ENCODE results near the gene SLC7A6OS. TPM values are rescaled to one million over a fixed set of nuclear protein-coding genes. Genes with fewer than 3 reads are reported as not detected.
A peak's percentile ranks its signal among the peaks of the same experiment; 100 is the strongest.

The SLC7A6OS gene
- polyA plus RNA-seq, 12 donors = 12.2 to 20.1 (median 15.1) TPM; not detected in 1

DNA sequence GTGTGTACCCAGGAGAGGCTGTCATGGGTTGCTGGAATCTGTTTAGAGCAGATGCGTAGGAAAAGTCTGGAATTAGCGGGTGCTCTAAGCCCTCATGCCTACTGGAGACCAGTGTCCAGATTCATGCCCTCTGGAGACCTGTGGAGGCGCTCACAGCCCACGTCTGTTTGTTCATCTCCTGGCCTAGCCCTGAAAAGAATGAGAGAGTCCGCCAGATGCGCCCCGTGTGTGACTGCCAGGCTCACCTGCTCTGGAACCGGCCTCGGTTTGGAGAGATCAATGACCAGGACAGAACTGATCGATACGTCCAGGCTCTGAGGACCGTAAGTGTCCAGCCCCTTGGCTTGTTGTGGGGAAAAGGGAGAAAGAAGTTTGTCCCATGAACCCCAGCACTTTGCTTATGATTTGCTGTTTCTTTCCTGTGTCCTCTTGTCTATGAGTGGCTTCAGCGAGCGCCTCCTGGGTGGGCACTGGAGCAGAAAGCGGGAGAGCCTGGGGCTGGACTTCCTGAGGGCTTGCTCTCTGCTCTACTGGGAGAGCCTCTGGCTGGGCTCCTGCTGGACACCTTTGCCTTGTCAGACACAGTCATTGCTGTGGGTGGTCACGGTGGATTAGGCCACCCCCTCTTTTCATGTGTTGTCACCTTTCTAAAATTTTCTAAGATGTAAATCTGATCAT lies 35.4 kb upstream of the SLC7A6OS start:
- no peak for DNase-seq

DNA sequence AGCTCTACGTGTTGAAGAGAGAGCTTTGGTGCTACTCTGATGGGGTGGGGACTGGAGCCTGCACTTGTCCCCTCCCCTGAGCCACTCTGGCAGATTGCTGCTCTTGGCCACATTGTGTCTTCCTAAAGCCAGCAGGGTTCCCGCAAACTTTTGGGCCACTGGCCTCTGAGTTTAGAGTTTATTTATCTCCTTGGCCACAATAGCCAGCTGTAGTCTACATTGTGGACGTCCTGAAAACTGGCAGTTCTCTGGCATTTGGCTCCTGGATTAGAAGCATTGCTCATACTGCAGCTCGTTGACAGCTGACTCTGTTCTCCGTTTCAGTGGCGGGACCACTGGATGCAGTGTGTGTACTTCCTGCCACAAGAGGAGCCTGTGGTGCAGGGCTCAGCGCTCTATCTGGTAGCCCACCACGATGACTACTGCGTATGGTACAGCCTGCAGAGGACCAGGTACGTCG lies 34.6 kb upstream of the SLC7A6OS start:
- DNase-seq = no peak

DNA sequence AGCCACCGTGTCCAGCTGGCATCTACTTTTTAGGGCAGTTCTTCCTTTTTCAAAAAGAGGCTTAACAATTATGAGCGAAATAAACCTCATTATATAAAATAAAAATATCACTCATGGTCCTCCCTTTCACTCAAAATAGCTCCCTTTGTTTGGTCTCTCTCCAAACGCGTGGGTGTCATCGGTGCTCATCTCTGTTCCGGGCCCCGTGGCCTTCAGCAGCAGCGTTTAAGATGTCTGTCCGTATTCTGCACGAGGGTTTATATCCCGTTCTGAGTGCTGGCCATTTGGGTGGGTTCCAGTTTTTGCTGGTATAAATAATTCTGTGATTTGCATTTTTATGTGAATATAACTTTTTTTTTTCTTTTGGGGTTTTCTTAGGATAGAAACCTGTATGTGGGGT lies 33.5 kb upstream of the SLC7A6OS start:
- DNase-seq = no peak

DNA sequence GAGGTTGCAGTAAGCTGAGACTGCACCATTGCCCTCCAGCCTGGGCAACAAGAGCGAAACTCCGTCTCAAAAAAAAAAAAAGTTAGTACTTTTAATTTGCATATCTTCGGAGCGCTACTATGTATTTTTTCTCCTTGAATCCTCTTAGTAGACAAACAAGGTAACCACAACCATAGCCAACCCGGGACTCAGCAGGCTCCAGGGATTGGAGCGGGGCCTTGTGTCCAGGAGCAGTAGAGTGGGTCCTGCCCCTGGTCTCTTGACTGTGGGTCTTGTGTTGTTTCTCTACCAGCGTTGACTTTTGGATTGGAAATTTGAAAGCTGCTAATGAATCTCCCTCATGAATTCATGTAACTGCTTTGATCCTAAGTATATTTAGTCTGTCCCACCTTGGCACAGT lies 32.4 kb upstream of the SLC7A6OS start:
- DNase-seq = no peak

DNA sequence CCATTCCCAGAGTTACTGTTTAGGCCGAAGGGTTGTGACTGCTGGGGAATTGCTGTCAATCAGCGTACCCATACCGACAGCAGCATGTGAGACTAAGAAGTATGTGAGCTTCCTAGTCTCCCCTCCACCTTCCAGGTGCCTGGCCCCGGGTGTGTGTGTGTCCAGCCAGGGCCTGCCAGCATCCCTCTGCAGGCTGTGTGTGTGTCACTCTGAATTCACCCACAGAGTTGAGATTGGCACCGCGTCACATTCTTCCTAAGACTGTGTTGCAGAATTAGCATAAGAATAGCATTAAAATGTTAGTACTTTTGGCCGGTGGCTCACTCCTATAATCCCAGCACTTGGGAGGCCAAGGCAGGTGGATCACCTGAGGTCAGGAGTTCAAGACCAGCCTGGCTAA lies 31.9 kb upstream of the SLC7A6OS start:
- no peak for DNase-seq

DNA sequence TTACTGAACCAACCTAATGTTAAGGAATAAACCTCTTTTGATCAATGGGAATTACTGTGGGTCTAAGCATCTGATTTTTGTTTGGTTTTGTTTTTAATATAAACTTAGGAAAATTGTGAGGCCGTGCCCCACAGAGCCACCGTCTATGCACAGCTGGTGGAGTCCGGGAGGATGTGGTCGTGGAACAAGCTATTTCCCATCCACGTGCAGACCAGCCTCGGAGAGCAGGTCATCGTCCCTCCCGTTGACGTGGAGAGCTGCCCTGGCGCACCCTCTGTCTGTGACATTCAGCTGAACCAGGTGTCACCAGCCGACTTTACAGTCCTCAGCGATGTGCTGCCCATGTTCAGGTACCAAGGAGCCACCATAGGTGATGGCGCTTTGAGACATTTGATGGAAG lies 28.5 kb upstream of the SLC7A6OS start:
- DNase-seq = no peak

DNA sequence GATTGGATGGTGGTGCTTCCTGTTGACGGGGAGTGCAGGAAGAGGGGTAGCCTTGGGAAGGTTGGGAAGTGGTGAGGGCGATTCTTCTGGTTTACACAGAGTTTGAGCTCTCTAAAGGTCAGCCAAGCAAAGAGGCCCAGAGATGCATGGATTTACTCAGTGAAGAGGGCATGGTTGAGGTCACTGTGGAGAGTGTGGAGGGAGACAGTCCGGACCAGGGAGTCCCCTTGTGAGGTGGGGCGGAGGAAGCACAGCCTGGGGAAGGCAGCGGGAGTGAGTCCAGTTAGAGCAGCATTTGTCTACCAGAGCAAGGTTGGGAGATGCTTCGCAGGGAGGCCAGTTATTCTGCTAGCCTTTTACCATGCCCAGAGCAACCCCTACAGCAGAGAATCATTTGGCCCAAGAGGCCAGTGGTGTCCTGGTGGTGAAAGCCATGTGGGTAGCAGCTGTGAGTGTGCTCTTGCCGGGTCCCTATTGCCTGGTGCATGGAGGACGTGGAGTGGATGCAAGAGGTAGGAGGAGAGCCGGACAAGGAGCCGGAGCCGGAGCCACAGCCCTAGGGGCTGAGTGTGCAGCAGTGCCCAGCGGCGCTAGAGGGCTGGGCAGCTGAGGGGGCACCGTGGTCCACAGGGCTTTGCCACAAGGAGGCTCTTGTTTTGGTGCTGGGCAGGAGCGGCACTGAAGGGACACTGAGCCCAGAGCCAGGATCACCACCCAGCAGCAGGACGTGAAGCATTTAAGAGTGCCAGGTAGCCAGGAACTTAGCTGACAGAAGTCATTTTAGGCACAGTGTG lies 27.8 kb upstream of the SLC7A6OS start:
- DNase-seq = no peak

DNA sequence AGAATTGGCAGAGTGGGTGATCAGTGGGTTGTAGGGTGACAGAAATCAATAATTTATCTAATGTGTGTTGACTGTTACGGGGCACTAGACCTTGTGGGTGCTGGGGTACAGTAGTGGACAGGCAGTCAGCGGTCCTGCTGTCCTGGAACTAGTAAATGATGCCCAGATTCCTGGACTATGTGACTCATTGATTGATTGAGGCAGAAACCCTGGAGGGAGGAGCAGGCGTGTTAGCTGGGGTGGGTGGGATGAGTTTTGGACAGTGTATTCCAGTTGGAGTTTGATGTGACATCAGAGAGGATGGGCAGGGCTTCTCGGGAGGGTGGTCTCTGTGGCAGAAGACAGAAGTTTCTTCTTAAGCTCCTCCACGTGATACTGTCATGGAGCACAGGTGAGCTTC lies 24.4 kb upstream of the SLC7A6OS start:
- no peak for DNase-seq

DNA sequence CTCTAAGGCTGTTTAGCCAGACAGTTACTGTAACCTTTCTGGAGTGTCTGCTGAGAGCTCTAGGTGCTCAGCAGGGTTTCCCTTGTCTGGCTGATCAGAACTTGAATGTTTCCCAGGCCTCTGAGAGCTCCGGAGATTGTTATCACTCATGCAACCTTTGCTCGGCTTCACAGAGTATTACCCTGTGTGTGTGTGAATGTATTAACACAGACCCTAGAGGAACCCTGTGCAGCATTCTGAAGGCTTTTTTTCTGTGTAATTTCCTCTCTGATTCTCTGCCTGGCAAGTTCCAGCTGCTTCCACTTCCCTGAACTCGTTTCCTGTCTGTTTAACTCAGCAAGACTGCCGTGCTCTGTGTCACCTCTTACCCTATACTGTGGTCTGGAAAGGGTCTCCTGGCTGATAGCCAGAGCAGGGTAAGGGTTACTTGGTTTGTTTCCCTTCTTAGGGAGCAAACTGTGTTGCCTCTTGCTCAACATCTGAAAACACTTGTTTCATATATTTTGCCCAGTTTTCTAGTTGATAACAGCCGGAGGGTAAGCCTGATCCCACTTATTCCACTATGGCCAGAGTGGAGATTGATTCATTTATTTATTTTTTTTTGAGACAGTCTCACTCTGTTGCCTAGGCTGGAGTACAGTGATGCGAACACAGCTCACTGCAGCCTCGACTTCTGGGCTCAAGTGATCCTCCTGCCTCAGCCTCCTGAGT lies 21.8 kb upstream of the SLC7A6OS start:
- peak; percentile 54 for DNase-seq

DNA sequence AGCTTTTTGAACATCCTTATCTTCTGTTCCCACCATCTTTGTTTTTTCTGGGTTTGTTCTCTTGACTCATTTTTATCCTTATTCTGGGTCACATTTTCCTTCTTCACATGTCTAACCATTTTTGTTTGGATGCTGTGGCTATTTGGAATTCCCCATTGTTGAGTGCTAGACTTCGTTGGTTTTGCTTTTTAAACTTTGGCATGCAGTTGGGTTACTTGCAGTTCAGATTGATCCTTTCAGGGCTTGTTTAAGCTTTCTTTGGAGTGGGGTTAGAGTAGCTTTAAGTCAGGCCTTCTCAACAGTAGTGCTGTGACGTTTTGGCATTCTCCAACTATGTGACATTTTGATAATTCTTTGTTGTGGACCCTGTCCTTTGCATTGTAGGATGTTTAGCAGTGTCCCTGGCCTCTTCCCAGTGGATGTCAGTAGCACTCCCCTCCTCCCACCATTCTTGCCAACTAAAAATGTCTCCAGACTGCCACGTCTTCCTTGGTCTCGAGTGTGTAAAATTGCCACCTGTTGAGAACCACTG lies 21.2 kb upstream of the SLC7A6OS start:
- DNase-seq = no peak

DNA sequence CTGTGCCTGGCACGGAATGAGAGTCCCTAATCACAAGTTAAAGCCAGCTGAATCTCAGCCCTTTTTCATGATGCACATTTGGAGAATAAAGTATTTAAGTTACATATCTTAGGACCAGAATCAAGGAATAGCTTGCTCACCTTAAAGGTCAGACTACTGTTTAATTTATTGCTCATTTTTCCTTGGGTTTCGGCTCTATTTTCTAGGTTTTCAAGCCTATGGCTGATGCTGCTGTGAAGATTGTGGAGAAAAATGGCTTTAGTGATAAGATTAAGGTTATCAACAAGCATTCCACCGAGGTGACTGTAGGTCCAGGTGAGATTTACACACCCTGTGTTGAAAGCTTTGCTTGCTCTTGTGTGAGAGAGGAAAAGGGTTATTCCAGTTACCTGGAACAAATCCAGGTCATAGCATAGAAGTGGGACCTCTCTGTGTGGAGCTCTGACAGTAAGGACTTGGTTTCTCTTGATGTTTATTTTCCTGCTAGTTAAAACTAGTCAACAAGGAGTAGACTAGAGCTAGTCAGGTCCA lies 18.2 kb upstream of the SLC7A6OS start:
- no peak for DNase-seq

DNA sequence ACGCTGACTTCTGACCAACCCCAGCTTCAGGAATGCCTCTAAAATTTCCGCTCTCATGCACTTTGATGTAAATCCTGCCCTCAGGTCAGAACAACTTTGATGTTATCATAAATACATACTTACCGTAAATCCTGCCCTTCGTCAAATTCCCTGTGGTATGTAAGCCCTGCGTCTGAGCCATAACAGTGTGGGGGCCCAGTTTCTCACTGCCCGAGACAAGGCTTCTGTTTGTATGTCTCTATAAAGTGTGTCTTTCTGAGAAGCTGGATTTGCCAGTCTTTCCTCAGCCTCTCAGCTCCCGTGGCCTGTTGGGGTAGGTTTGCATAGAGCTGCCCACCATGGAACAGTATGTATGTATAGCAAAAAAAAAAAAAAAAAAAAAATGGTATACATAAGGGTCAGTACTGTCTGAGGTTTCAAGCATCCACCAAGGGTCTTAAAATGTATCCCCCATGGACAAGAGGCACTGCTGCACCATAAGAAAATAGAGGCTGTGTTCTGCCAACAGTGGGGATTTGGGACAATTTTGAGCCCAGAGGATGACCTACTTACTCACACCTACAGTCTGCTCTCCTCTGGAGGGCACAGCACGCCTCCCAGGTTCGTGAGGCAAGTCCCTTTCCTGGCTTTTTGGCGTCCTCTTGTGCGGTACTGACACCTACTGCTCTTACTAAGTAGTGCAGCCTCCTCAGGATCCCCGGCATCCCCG lies 17.6 kb upstream of the SLC7A6OS start:
- DNase-seq = peak; percentile 73

DNA sequence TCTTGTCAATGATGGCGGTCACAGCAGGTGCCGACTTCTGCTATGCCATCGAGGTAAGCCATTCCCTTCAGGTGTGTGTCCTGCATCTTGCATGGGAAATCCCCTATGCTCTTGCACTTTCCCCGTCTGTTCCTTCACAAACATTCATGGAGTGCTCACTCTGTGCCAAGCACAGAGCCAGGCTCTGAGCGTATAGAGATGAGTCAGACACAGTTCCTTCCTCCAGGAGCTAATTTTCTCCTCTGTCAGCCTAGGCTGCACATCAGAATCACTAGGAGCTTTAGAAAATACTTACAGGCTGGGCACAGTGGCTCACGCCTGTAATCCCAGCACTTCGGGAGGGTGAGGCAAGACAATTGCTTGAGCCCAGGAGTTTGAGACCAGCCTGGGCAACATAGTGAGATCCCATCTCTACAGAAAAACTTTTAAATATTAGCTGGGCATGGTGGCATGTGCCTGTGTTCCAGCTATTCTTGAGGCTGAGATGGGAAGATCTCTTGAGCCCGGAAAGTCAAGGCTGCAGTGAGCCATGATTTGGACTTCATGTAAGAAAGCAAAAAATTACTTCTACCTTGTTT lies 14.1 kb upstream of the SLC7A6OS start:
- DNase-seq = no peak

DNA sequence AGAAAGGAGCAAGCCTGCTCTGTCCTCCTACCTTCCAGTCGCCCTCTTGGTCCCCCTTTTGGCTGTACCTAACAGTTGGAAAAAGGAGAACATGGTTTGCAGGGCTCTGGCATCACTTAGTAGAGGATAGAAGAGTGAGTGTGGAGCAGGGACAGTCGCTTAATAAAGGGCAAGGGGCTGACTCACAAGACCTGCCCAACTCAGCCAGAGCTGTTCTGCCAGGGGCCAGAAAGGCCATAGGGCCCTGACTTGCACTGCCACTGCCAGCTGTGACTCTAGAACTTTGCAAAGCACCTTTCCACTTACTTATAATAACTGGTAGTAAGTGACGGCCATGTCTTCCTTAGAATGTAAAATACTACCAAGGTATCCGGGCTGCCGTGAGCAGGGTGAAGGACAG lies 13.6 kb upstream of the SLC7A6OS start:
- no peak for DNase-seq

DNA sequence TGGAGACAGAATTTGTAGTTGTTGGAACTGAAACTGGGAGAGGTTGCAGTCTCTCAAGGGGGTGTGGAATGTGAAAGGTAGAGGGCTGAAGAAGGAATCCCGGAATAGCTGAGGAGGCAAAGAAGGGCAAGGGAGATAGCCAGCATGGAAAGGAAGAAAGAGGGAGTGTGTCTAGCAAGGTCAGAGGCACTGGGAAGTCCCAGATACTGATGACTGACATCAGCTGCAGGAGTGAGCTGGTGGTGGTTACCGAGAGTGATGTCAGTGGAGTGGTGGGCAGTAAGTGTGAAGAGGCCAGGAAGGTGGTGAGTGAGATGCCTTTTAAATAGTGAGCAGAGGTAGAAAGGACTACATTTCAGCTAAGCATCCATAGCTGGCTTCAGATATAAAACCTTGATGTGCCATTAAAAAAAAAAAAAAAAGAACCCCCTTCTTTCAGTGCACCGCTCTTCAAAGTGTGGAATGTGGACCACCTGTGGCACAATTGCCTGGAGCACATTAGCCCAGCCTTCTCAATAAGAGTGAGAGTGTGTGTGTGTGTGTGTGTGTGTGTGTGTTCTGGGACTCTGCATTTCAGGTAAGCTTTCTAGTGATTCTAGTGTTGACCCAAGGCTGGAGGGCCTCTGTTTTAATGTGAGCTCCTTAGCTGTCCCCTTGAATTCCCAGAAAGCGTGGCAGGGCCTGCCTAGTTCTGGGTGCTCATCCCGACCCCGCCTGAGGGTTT lies 8.6 kb upstream of the SLC7A6OS start:
- DNase-seq = no peak

DNA sequence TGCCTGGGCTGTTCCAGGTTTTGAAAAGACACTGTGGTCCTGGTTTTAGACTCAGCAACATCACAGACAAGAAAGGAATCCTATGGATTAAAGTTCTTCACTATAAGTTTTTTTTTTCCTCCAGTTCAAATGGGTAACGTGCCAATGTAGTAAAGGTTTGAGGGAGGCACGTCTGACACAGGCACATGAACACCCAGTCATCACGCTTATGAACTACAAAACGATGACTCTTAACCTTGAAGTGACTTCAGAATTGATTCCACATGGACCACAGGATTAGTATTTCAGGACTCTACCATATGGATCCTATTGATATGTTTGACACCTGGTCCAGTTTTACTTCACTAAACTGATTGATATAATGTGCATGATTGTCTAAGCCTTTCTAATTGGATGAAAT lies 2.4 kb upstream of the SLC7A6OS start:
- DNase-seq = no peak

DNA sequence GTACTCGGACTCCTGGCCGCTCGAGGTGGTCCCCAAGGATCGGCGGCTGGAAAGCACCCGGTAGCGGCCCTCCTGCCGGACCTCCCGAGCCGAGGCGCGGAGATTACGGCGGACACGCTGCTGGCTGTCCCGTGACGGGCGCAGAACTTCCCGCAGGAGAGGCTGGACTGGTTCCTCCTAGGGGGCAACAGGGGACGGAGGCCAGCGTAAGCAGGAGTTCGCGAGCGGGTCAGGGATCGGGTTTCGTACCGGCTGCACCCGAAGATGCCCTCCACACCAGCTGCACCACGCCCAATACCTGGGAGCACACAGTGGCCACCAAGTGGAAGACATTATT lies 341 bp downstream of the SLC7A6OS start:
- DNase-seq = no peak

DNA sequence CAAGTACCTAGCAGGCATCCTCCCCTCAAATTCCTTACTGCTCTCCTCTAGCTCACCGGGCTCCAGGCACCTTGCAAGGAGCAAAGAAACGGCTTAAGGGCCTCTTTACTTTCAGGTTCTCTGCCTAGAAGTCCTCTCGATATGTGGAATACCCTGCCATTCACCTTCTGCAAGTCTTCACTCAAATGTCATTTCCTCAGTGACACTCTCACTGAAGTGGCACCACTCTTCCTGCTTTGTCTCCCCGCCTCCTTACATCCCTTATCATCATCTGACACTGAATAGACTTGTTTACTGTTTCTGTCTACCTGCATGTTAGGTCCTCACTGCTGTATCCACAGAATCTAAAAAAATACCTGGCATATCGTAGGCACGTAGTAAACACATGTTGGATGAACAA lies 947 bp downstream of the SLC7A6OS start:
- no peak for DNase-seq

DNA sequence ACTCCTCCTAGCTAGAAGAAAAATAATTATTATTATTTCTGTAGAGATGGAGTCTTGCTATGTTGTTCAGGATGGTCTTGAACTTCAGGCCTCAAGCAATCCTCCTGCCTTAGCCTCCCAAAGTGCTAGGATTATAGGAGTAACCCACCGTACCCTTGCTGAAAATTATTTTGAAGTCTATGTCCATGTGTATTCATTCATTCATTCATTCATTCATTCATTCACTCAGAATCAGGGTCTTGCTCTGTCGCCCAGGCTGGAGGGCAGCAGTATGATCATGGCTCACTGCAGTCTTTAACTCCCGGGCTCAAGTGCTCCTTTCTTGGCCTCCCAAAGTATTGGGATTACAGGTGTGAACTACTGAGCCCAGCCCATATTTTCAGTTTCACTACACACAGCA lies 4.1 kb downstream of the SLC7A6OS start:
- DNase-seq = no peak

DNA sequence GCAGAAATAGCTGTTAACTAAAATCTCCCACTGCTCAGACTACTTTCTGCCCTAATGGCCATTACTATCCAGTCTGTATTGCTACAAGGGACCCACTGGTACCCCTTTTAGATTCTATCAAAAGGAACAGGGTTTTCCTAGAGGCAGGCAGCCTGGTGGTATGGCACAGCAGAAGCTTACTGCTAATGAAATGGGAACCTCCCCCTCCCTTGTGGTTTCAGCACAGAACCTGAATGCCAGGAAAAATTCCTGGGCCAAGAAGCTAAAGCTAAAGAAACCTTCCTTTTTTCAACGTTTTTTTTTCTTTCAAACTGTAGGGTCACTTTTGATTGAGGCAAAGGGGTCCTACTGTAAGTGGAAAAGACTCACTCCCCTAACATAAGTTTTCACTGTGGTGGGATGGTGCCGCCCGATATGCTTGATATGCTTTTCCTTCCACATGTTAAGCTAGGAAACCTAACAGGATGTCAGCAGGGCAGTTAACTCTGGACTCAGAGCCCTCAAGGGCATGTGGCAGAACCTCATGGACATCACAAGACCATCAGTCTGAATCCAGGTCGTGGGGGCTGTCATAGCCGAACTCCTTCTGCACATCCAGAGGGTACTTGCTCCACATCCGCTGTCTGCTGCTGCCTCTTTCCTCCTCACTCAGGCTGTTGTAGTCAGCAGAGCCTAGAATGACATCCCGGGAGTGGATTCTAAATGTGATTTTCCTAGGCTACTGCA lies 9.8 kb downstream of the SLC7A6OS start:
- DNase-seq = no peak
